Endothelial cell of umbilical vein (primary cell): ENCODE measurements around the gene MYRIP. TPM values are rescaled to one million over a fixed set of nuclear protein-coding genes. Genes with fewer than 3 reads are reported as not detected.

Experiments used
- BruUV-seq: library from RNA; stranded (reverse); fragments of 400-500 nt; replicated peaks from 2 replicates; lab custom pipeline; 2021; lab: Mats Ljungman, UMichigan
- CTCF ChIA-PET: fragments of 300-600, 350-600 bp; sonication (Branson Sonifier 250); formaldehyde crosslinking; loops from one replicate; lab custom pipeline; 2021; ENCODE audit warnings: antibody characterized with exemption, inconsistent platforms; lab: Charles Lee
- POLR2A ChIA-PET: fragments of 300-600, 350-600 bp; sonication (Branson Sonifier 250); formaldehyde crosslinking; loops from one replicate; lab custom pipeline; 2021; ENCODE audit warnings: antibody characterized with exemption, inconsistent platforms; lab: Charles Lee
- DNase-seq: peaks from one replicate; pipeline ENCODE4 v3.0.0-alpha.2; 2011; ENCODE audit warnings: low read depth, low spot score
- FAIRE-seq: peaks from 2 replicates; lab custom pipeline; 2011; peaks lifted over from hg19 to GRCh38; lab: Jason Lieb, UNC
- H2AFZ ChIP-seq: 2 replicates; pipeline ENCODE4 v1.6.0; 2012; ENCODE audit warnings: low read depth, low read length, control low read depth, inconsistent platforms
- H3K27ac ChIP-seq: 2 replicates; pipeline ENCODE4 v1.5.1; 2011; ENCODE audit warnings: low read depth, mild to moderate bottlenecking, control low read depth, low read length, moderate library complexity; ENCODE audit not compliant: insufficient read depth
- H3K27me3 ChIP-seq, 2 experiments: 2 replicates each; pipeline versions ENCODE4 v1.6.0 to v1.6.1; 2011; ENCODE audit warnings: low read length in 2 of 2, mixed read lengths in 1 of 2; ENCODE audit not compliant: control insufficient read depth in 2 of 2, insufficient read depth in 2 of 2
- H3K36me3 ChIP-seq, 2 experiments: 2 replicates in 1 of 2; 3 replicates in 1 of 2; pipeline ENCODE4 v1.5.1; 2011; ENCODE audit warnings: low read length in 2 of 2, mild to moderate bottlenecking in 1 of 2, moderate library complexity in 1 of 2; ENCODE audit not compliant: control insufficient read depth in 2 of 2, insufficient read depth in 2 of 2; ENCODE audit errors: extremely low read depth in 1 of 2
- H3K4me1 ChIP-seq: 3 replicates; pipeline ENCODE4 v1.5.1; 2011; ENCODE audit warnings: mild to moderate bottlenecking, low read length; ENCODE audit not compliant: control insufficient read depth, insufficient read depth; ENCODE audit errors: extremely low read depth
- H3K4me2 ChIP-seq: 2 replicates; pipeline ENCODE4 v1.6.1; 2011; ENCODE audit warnings: low read length, control low read depth, mixed read lengths; ENCODE audit not compliant: insufficient read depth
- H3K4me3 ChIP-seq, 3 experiments: fragments of 200-600 bp in 1 of 3; sonication (generic), shearing (Covaris generic) in 1 of 3; replicated peaks in 1 of 3; 2 replicates each; pipeline ENCODE4 v1.5.1; 2011 to 2016; ENCODE audit warnings: control low read depth in 3 of 3, low read length in 3 of 3, mild to moderate bottlenecking in 2 of 3, inconsistent platforms in 1 of 3, low read depth in 1 of 3, moderate library complexity in 1 of 3; ENCODE audit not compliant: insufficient read depth in 1 of 3
- H3K79me2 ChIP-seq: 2 replicates; pipeline ENCODE4 v1.6.0; 2012; ENCODE audit warnings: low read length, inconsistent platforms; ENCODE audit not compliant: control insufficient read depth, insufficient read depth
- H3K9ac ChIP-seq: replicated peaks from 2 replicates; pipeline ENCODE3; 2011; ENCODE audit warnings: low read length, control low read depth; ENCODE audit not compliant: insufficient read depth; ENCODE audit errors: extremely low read depth
- H3K9me1 ChIP-seq: replicated peaks from 3 replicates; pipeline ENCODE4 v1.6.0; 2011; ENCODE audit warnings: mild to moderate bottlenecking, low read length; ENCODE audit not compliant: control insufficient read depth, insufficient read depth; ENCODE audit errors: extremely low read depth
- H3K9me3 ChIP-seq: replicated peaks from 2 replicates; pipeline ENCODE4 v1.5.1; 2012; ENCODE audit warnings: low read length, inconsistent platforms; ENCODE audit not compliant: control insufficient read depth, insufficient read depth
- H4K20me1 ChIP-seq: replicated peaks from 2 replicates; pipeline ENCODE3; 2011; ENCODE audit warnings: mild to moderate bottlenecking, low read length; ENCODE audit not compliant: control insufficient read depth, insufficient read depth; ENCODE audit errors: extremely low read depth
- CTCF ChIP-seq, 2 donors: IDR thresholded peaks; 1 replicate in 1 of 2; 2 replicates in 1 of 2; pipeline ENCODE4 v1.5.1; 2011; ENCODE audit warnings: low read length in 2 of 2, mild to moderate bottlenecking in 2 of 2, moderate library complexity in 2 of 2, control low read depth in 1 of 2, inconsistent platforms in 1 of 2, low read depth in 1 of 2; ENCODE audit not compliant: insufficient read depth in 1 of 2; ENCODE audit errors: extremely low read depth in 1 of 2
- EZH2 ChIP-seq: IDR thresholded peaks from 2 replicates; pipeline ENCODE4 v1.6.1; 2012; ENCODE audit warnings: borderline replicate concordance, low read depth, mild to moderate bottlenecking, moderate library complexity, low read length, inconsistent platforms; ENCODE audit not compliant: severe bottlenecking
- FOS ChIP-seq: IDR thresholded peaks from 2 replicates; pipeline ENCODE4 v1.6.1; 2011; ENCODE audit warnings: mild to moderate bottlenecking, low read length, moderate library complexity, borderline replicate concordance; ENCODE audit not compliant: insufficient read depth
- GATA2 ChIP-seq: IDR thresholded peaks from 2 replicates; pipeline ENCODE4 v1.7.0; 2011; ENCODE audit warnings: low read depth, mild to moderate bottlenecking, moderate library complexity, mixed read lengths, low read length; ENCODE audit not compliant: insufficient read length, insufficient read depth
- JUN ChIP-seq: IDR thresholded peaks from 2 replicates; pipeline ENCODE4 v1.6.1; 2011; ENCODE audit warnings: borderline replicate concordance, low read depth; ENCODE audit not compliant: insufficient read length, insufficient read depth
- MAX ChIP-seq: IDR thresholded peaks from 2 replicates; pipeline ENCODE4 v1.6.1; 2011; ENCODE audit not compliant: insufficient read depth, insufficient read length
- MYC ChIP-seq: IDR thresholded peaks from one replicate; pipeline ENCODE4 v1.6.1; 2011; ENCODE audit warnings: mild to moderate bottlenecking, low read depth, low read length
- POLR2A ChIP-seq: IDR thresholded peaks from 2 replicates; pipeline ENCODE4 v1.6.1; 2012; ENCODE audit warnings: low read depth, mild to moderate bottlenecking, control low read depth, low read length
- POLR2AphosphoS5 ChIP-seq: IDR thresholded peaks from 2 replicates; pipeline ENCODE4 v1.6.1; 2012; ENCODE audit warnings: low read depth, mild to moderate bottlenecking, control low read depth, low read length, moderate library complexity; ENCODE audit not compliant: insufficient read depth
- dilution Hi-C: fragments of 300-500 bp; cut with MboI; formaldehyde crosslinking; loops from one replicate; pipeline ENCODE4 v1.15.0; 2019; ENCODE audit warnings: low sequenced_read_pairs; ENCODE audit not compliant: extremely low pct_ligation_motif_present
- intact Hi-C: fragments of 100-400 bp; cut with micrococcal nuclease; formaldehyde crosslinking; loops from one replicate; pipeline ENCODE4 v1.10.0; 2022
- polyA plus RNA-seq, 4 experiments: library from polyadenylated mRNA; depleted of rRNA in 3 of 4; stranded (reverse) in 3 of 4; unstranded in 1 of 4; fragments of >200 nt; gene quantifications; 2 replicates each; pipeline versions ENCODE4 v1.2.1 to v1.2.3, GENCODE V29; 2011 to 2012; ENCODE audit warnings: missing spikeins in 1 of 4
- total RNA-seq: library from RNA; stranded (reverse); gene quantifications from 2 replicates; pipeline ENCODE4 v1.2.3, GENCODE V29; 2021

The MYRIP gene
- total and polyA plus RNA-seq, 2 donors (not counting 3 experiments of a cell fraction or from before 2014, with no cell fraction given): 6.7 to 11.9 TPM

GRCh38 chr3:40053663-40054062 lies 244.3 kb downstream of the MYRIP start:
- H4K20me1 ChIP-seq: no peaks in the 10 kb centered on the region
- H3K9ac ChIP-seq: no peak overlapping the region
- intact Hi-C loops (no loop called here), dilution Hi-C loops (no loop called here)
- no peak overlapping the region for H2AFZ ChIP-seq
- no peak overlapping the region for H3K4me2 ChIP-seq
- FAIRE-seq (no peak), DNase-seq (no peak)
- H3K36me3 ChIP-seq: no peaks in the 10 kb centered on the region
- H3K4me3 ChIP-seq: no peak overlapping the region
- H3K9me1 ChIP-seq: no peaks in the 10 kb centered on the region
- no peak overlapping the region for H3K27ac ChIP-seq
- ChIA-PET POLR2A (no interaction called here), CTCF (no interaction called here)
- H3K4me1 ChIP-seq: no peaks in the 10 kb centered on the region
- BruUV-seq: no TSS peak
- no peak for TF ChIP-seq MAX
- TF ChIP-seq POLR2AphosphoS5: no peak
- TF ChIP-seq GATA2: no peak
- TF ChIP-seq EZH2: no peak
- TF ChIP-seq POLR2A: no peak
- no peak for TF ChIP-seq CTCF (IDR thresholded peaks at IDR 0.05; ENCODE audit: extremely low read depth in 1 of 2, insufficient read depth in 1 of 2, low read depth in 1 of 2, low read length in 2 of 2)
- TF ChIP-seq FOS: no peak
- TF ChIP-seq MYC: no peak
- no peak for TF ChIP-seq JUN
- no peaks in the 10 kb centered on the region for H3K27me3 ChIP-seq
- H3K9me3 ChIP-seq: no peaks in the 10 kb centered on the region
- no peaks in the 10 kb centered on the region for H3K79me2 ChIP-seq
